HG03469 (cell line): ENCODE measurements around the gene RAG2.
A peak's percentile ranks its signal among the peaks of the same experiment; 100 is the strongest.

Experiments
- ATAC-seq: cut with Tn5 transposase; IDR thresholded peaks from one replicate; pipeline ENCODE4 v1.9.1; 2021; ENCODE audit warnings: mild to moderate bottlenecking, moderate library complexity, moderate number of reproducible peaks; ENCODE audit not compliant: unreplicated experiment

The RAG2 gene

GRCh38 chr11:36598051-36598450 is at the start of gene RAG2:
Gene RAG2 (minus strand): TSS chr11:36598236. CDS start chr11:36594168, 4,068 bp downstream.
- ATAC-seq: no peak

GRCh38 chr11:36638556-36638955 is 40.5 kb upstream of the RAG2 start:
- no peak for ATAC-seq

GRCh38 chr11:36635066-36635862 is 37.2 kb upstream of the RAG2 start:
- no peak for ATAC-seq

- peak; percentile 85 for ATAC-seq
Observed at GRCh38 chr11:36631774-36632173, 33.7 kb upstream of the RAG2 start.

- no peak for ATAC-seq
Observed at GRCh38 chr11:36628765-36629244, 30.8 kb upstream of the RAG2 start.

- no peak for ATAC-seq
Observed at GRCh38 chr11:36628141-36628540, 30.1 kb upstream of the RAG2 start.

GRCh38 chr11:36627471-36627870 is 29.4 kb upstream of the RAG2 start:
- no peak for ATAC-seq

GRCh38 chr11:36627006-36627405 is 29.0 kb upstream of the RAG2 start:
- ATAC-seq: no peak

GRCh38 chr11:36623494-36623893 is 25.5 kb upstream of the RAG2 start:
- no peak for ATAC-seq

- peak; percentile 79 for ATAC-seq
Observed at GRCh38 chr11:36622431-36623136, 24.5 kb upstream of the RAG2 start.

- ATAC-seq: no peak
Observed at GRCh38 chr11:36620246-36620645, 22.2 kb upstream of the RAG2 start.

- ATAC-seq: no peak
Observed at GRCh38 chr11:36619502-36619901, 21.5 kb upstream of the RAG2 start.

- no peak for ATAC-seq
Observed at GRCh38 chr11:36618363-36619047, 20.5 kb upstream of the RAG2 start.

- no peak for ATAC-seq
Observed at GRCh38 chr11:36617543-36618362, 19.7 kb upstream of the RAG2 start.

- no peak for ATAC-seq
Observed at GRCh38 chr11:36615826-36616225, 17.8 kb upstream of the RAG2 start.

GRCh38 chr11:36609383-36609782 is 11.3 kb upstream of the RAG2 start:
- ATAC-seq: no peak

GRCh38 chr11:36608491-36609199 is 10.6 kb upstream of the RAG2 start:
- ATAC-seq: no peak

- ATAC-seq: peak; percentile 45
Observed at GRCh38 chr11:36605221-36606216, 7.5 kb upstream of the RAG2 start.

GRCh38 chr11:36602135-36602534 is 4.1 kb upstream of the RAG2 start:
- no peak for ATAC-seq
